Left lung (tissue), 10 donors: ENCODE measurements around the gene SBF1. TPM values are rescaled to one million over a fixed set of nuclear protein-coding genes. Genes with fewer than 3 reads are reported as not detected.
"Not testable (repeated sequence)": the region's sequence is repeated elsewhere in the genome, so short reads cannot be mapped to it uniquely, and the experiment has no call there.

Experiments used
- ATAC-seq: fragments of 200-7000 bp; cut with Tn5 transposase; one replicate; pipeline ENCODE4 v1.9.1; 2020; ENCODE audit warnings: moderate library complexity
- DNase-seq, 4 donors: peaks; one replicate each; pipeline ENCODE4 v3.0.0-alpha.2; 2013 to 2020
- H3K27ac ChIP-seq, 2 donors: fragments of 200-600 bp; sonication (generic) in 1 of 2; one replicate each; pipeline versions ENCODE4 v1.5.0 to v1.8.0; 2020 to 2021
- H3K27me3 ChIP-seq, 2 donors: fragments of 200-600 bp; sonication (generic) in 1 of 2; one replicate each; pipeline versions ENCODE4 v1.5.0 to v1.8.0; 2020 to 2021
- H3K36me3 ChIP-seq, 2 donors: fragments of 200-600 bp; sonication (generic) in 1 of 2; one replicate each; pipeline versions ENCODE4 v1.5.0 to v1.8.0; 2020 to 2021
- H3K4me1 ChIP-seq, 2 donors: fragments of 200-600 bp; one replicate each; pipeline ENCODE4 v1.8.0; 2021
- H3K4me3 ChIP-seq, 2 donors: fragments of 200-600 bp; sonication (generic) in 1 of 2; one replicate each; pipeline versions ENCODE4 v1.5.0 to v1.8.0; 2020 to 2021; ENCODE audit warnings: mild to moderate bottlenecking in 1 of 2
- H3K9me3 ChIP-seq, 2 donors: fragments of 200-600 bp; sonication (generic) in 1 of 2; one replicate each; pipeline versions ENCODE4 v1.5.0 to v1.8.0; 2020 to 2021
- intact Hi-C, 2 donors: fragments of 100-400 bp; cut with DNase I; formaldehyde crosslinking; loops; one replicate each; pipeline versions ENCODE4 v1.11.2 to v1.14.2; 2022
- polyA plus RNA-seq, 6 donors: library from polyadenylated mRNA; unstranded; fragments of 120-200 nt; gene quantifications; one replicate each; pipeline ENCODE4 v1.2.1, GENCODE V29; 2013; ENCODE audit not compliant: insufficient read length in 6 of 6
- total RNA-seq, 2 donors: library from RNA; stranded (reverse); fragmentation: NEBNext Ultra II Directional; extraction: Animal tissue kit (Norgen Biotek cat#: 25700); gene quantifications; one replicate each; pipeline ENCODE4 v1.2.1, GENCODE V29; 2021
- TF ChIP-seq, protein P1 (sequence below), 2 donors: fragments of 200-600 bp; sonication (generic) in 1 of 2; IDR thresholded peaks; one replicate each; pipeline versions ENCODE4 v1.5.0 to v1.8.0; 2021; ENCODE audit warnings: antibody characterized with exemption in 2 of 2
- donor health status: DM: no; HTN: yes; CAD: no.
- donor health status: DM: no; HTN: no; CAD: no.

Gene SBF1
- total and polyA plus RNA-seq, 8 donors, result 31.6 to 69.9 (median 41.9) TPM

DNA sequence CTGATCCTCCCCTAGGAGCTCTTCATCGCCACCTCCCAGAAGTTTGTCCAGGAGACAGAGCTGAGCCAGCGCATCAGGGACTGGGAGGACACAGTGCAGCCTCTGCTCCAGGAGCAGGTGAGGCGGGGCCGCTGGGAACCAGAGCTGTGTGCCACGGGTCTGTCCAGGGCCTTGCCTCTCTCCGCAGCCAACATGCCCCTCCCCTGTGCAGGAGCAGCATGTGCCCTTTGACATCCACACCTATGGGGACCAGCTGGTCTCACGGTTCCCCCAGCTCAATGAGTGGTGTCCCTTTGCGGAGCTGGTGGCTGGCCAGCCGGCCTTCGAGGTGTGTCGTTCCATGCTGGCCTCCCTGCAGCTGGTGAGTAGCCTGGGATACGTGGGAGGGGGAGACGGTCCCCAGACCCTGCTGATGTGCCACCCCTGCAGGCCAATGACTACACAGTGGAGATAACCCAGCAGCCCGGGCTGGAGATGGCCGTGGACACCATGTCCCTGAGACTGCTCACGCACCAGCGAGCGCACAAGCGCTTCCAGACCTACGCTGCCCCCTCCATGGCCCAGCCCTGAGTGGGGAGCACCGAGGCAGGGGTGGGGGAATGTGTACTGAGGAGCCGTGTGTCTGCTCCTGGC is 48.1 kb upstream of the SBF1 start:
- Histone ChIP-seq H3K4me1 (peaks cover 19 to 32% of the 10 kb centered on the region in 2 donors), H3K27me3 (no peaks in the 10 kb centered on the region), H3K36me3 (peaks cover 0 to 70% of the 10 kb centered on the region in 2 donors), H3K4me3 (no peak overlapping the region), H3K27ac (no peak overlapping the region), H3K9me3 (no peaks in the 10 kb centered on the region)
- DNase-seq (peak in 1 of 4 donors; percentile 73), ATAC-seq (no peak)
- TF ChIP-seq, protein P1, sequence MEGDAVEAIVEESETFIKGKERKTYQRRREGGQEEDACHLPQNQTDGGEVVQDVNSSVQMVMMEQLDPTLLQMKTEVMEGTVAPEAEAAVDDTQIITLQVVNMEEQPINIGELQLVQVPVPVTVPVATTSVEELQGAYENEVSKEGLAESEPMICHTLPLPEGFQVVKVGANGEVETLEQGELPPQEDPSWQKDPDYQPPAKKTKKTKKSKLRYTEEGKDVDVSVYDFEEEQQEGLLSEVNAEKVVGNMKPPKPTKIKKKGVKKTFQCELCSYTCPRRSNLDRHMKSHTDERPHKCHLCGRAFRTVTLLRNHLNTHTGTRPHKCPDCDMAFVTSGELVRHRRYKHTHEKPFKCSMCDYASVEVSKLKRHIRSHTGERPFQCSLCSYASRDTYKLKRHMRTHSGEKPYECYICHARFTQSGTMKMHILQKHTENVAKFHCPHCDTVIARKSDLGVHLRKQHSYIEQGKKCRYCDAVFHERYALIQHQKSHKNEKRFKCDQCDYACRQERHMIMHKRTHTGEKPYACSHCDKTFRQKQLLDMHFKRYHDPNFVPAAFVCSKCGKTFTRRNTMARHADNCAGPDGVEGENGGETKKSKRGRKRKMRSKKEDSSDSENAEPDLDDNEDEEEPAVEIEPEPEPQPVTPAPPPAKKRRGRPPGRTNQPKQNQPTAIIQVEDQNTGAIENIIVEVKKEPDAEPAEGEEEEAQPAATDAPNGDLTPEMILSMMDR (IDR thresholded peaks at IDR 0.05), result no peak
- intact Hi-C loops, result no loop called here

DNA sequence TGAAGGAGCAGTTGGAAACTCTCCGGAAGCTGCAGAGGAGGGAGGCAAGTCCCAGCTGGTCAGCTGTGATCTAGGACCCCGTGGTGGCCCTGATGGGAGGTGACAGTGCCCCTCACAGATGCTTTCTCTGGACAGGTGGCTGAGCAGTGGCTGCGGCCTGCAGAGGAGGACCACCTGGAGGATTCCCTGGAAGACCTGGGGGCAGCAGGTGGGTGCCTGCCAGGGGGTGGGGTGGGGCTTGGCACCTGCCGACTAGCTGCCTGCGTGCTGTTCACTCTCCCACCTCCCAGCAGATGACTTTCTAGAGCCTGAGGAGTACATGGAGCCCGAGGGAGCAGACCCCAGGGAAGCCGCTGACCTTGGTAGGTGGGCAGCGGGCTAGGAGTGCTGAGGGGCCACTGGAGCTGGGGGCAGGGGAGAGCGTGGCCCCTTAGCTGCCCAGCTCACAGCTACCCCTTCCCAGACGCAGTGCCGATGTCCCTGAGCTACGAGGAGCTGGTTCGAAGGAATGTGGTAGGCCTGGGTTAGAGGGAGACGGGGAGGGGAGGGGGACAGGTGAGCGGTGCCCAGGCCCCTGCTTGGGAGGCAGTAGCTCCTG is 47.5 kb upstream of the SBF1 start:
- no peak for DNase-seq
- no peak for ATAC-seq
- H3K9me3 ChIP-seq, result no peaks in the 10 kb centered on the region
- no peak overlapping the region for H3K27ac ChIP-seq
- H3K4me1 ChIP-seq, result peaks cover 19 to 26% of the 10 kb centered on the region in 2 donors
- no peak overlapping the region for H3K4me3 ChIP-seq
- TF ChIP-seq, protein P1 (IDR thresholded peaks at IDR 0.05), result no peak
- intact Hi-C loops, result no loop called here
- peaks cover 0 to 72% of the 10 kb centered on the region in 2 donors for H3K36me3 ChIP-seq
- no peaks in the 10 kb centered on the region for H3K27me3 ChIP-seq

DNA sequence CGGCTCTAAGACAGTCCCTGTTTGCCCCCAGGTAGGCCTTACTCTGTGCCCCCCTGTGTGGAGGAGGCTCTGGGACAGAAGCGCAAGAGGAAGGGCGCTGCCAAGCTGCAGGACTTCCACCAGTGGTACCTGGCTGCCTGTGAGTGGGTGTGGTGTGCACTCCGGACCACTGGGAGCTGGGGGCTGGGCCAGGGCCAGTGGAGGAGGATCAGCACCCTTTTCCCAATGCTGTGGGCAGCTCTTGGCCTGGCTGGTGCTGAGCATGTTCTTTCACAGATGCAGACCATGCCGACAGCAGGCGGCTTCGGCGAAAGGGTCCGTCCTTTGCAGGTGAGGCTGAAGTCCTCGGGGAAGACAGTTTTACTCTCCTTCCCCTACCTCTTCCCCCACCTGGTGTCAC is 46.9 kb upstream of the SBF1 start:
- Histone ChIP-seq H3K36me3 (peaks cover 0 to 77% of the 10 kb centered on the region in 2 donors), H3K9me3 (no peaks in the 10 kb centered on the region), H3K27ac (no peak overlapping the region), H3K4me1 (peaks cover 15 to 20% of the 10 kb centered on the region in 2 donors), H3K4me3 (no peak overlapping the region), H3K27me3 (no peaks in the 10 kb centered on the region)
- ATAC-seq, result no peak
- TF ChIP-seq, protein P1 (IDR thresholded peaks at IDR 0.05), result no peak
- DNase-seq, result peak in 1 of 4 donors; percentile 58
- intact Hi-C loops, result no loop called here

DNA sequence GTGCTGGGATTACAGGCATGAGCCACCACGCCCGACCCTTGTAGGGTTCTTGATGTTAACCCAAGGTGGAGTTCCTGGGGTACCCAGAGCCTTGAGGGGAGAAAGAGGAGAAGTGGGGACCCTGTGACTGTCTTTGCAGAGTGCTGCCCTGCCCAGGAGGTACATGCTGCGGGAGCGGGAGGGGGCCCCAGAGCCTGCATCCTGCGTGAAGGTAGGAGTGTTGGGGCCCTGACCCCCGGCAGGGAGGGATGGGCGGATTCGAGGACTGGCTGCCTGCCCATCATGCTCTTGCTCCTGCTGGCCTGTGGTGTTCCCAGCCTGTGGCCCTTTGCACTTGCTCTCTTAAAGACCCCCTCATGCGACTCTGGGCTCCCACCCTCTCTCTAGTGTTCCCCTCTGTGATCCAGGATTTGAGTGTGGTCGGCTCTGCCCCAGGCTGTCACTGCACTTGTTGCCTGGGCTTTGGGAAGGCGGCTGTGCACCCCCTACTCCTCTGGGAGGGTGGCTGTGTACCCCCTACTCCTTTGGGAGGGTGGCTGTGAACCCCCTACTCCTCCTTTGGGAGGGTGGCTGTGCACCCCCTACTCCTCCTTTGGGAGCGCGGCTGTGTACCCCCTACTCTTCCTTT is 46.1 kb upstream of the SBF1 start:
- no peak overlapping the region for H3K27ac ChIP-seq
- H3K27me3 ChIP-seq, result no peaks in the 10 kb centered on the region
- peak in 1 of 4 donors; percentile 70 for DNase-seq
- peaks cover 13 to 17% of the 10 kb centered on the region in 2 donors for H3K4me1 ChIP-seq
- no peaks in the 10 kb centered on the region for H3K9me3 ChIP-seq
- intact Hi-C loops, result no loop called here
- TF ChIP-seq, protein P1 (IDR thresholded peaks at IDR 0.05), result no peak
- H3K36me3 ChIP-seq, result peaks cover 0 to 83% of the 10 kb centered on the region in 2 donors
- no peak overlapping the region for H3K4me3 ChIP-seq
- no peak for ATAC-seq

DNA sequence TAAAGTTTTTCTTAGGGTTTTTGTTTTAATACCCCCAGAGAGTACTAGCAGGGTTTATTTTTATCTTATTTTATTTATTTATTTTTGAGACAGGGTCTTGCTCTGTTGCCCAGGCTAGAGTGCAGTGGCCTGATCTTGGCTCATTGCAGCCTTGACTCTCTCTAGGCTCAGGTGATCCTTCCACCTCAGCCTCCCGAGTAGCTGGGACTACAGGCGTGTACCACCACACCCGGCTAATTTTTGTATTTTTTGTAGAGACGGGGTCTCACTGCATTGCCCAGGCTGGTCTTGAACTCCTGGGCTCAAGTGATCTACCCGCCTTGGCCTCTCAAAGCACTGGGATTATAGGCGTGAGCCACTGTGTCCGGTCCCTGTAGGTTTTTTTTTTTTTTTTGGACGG is 45.3 kb upstream of the SBF1 start:
- intact Hi-C loops, ATAC-seq, H3K27me3 ChIP-seq, H3K4me3 ChIP-seq, H3K27ac ChIP-seq, H3K9me3 ChIP-seq: not testable (repeated sequence)
- Histone ChIP-seq H3K4me1 (peaks cover 13 to 16% of the 10 kb centered on the region in 2 donors), H3K36me3 (peaks cover 0 to 83% of the 10 kb centered on the region in 2 donors)
- DNase-seq, result peak in 1 of 4 donors; percentile 0
